ENCODE data around the gene RWDD4. TPM values are rescaled to one million over a fixed set of nuclear protein-coding genes. Genes with fewer than 3 reads are reported as not detected.

Gene RWDD4
- total RNA-seq, 1 donor from 2014 or later, result 47.1 TPM

DNA sequence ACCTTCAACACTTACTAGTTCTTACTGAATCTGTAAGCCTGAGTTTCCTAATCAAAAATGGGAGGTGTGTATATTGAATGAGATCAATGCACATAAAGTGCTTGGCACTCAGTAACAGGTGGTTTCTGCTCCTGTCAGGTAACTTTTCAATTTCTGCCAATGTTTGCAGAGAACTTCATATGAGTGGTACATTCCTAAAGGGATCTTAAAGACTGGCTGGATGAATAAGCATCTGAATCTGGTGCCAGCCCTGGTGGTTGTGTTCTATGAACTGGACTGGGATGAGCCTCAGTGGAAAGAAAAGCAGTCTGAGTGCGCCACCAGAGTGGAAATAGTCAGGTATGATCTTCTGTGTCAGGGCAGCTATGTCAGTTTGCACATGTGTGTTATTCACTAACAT, 7.1 kb upstream of the RWDD4 start:
- Histone ChIP-seq H3K79me2 (ENCODE audit: low read depth) (peaks cover 24% of the 10 kb centered on the region), H3K9me3 (ENCODE audit: low read depth) (no peaks in the 10 kb centered on the region), H3K9ac (no peak overlapping the region), H3K27me3 (no peaks in the 10 kb centered on the region), H2AFZ (replicated peaks) (no peak overlapping the region), H3F3A (ENCODE audit: low read depth) (no peaks in the 10 kb centered on the region), H3K36me3 (peaks cover 11% of the 10 kb centered on the region), H3K4me3 (no peak overlapping the region), H3K27ac (no peak overlapping the region), H3K4me1 (no peaks in the 10 kb centered on the region), H4K20me1 (ENCODE audit: low read depth) (no peaks in the 10 kb centered on the region), H3K4me2 (no peak overlapping the region)
- Mint-ChIP-seq H3K9me3 (no peaks in the 10 kb centered on the region), H3K36me3 (peaks cover 23% of the 10 kb centered on the region), H3K4me1 (peaks cover under 1% of the 10 kb centered on the region), H3K27ac (no peak overlapping the region), H3K4me3 (no peak overlapping the region), H3K27me3 (ENCODE audit: insufficient read depth, low read depth) (no peaks in the 10 kb centered on the region)
- no peak for TF ChIP-seq EZH2 (IDR thresholded peaks at IDR 0.05)
- no peak for TF ChIP-seq EZH2phosphoT487 (IDR thresholded peaks at IDR 0.05)
- TF ChIP-seq, protein P1, sequence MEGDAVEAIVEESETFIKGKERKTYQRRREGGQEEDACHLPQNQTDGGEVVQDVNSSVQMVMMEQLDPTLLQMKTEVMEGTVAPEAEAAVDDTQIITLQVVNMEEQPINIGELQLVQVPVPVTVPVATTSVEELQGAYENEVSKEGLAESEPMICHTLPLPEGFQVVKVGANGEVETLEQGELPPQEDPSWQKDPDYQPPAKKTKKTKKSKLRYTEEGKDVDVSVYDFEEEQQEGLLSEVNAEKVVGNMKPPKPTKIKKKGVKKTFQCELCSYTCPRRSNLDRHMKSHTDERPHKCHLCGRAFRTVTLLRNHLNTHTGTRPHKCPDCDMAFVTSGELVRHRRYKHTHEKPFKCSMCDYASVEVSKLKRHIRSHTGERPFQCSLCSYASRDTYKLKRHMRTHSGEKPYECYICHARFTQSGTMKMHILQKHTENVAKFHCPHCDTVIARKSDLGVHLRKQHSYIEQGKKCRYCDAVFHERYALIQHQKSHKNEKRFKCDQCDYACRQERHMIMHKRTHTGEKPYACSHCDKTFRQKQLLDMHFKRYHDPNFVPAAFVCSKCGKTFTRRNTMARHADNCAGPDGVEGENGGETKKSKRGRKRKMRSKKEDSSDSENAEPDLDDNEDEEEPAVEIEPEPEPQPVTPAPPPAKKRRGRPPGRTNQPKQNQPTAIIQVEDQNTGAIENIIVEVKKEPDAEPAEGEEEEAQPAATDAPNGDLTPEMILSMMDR (IDR thresholded peaks at IDR 0.05), result no peak
- no peak for DNase-seq (ENCODE audit: low spot score)

DNA sequence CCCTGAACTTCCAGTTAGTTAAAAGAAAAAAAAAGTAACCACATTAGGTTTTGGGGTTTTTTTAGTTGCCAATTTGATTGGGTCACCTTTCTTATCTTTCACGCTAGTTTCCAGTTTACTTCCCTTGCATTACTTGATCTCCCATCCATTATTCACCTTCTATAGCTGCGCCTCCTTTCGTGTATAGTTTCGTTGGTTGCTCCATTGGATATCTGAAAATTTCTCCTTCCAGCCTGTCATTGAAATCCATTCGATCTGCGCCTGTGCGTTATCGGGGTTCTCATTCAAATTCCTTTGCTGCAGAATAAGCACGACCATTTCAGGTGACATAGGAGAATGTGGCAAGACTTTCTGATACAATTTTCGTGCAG, 872 bp upstream of the RWDD4 start:
- peak overlapping the region; percentile 94 for H2AFZ ChIP-seq (replicated peaks)
- H4K20me1 ChIP-seq (ENCODE audit: low read depth), result no peaks in the 10 kb centered on the region
- no peaks in the 10 kb centered on the region for H3K9me3 ChIP-seq (ENCODE audit: low read depth)
- no peaks in the 10 kb centered on the region for H3K27me3 ChIP-seq
- H3K79me2 ChIP-seq (ENCODE audit: low read depth), result peaks cover 68% of the 10 kb centered on the region
- H3K4me3 ChIP-seq, result peak overlapping the region; percentile 83
- peak overlapping the region; percentile 81 for H3K4me2 ChIP-seq
- peak overlapping the region; percentile 93 for H3K9ac ChIP-seq
- peak overlapping the region; percentile 93 for H3K27ac ChIP-seq
- peaks cover 6% of the 10 kb centered on the region for H3F3A ChIP-seq (ENCODE audit: low read depth)
- Mint-ChIP-seq H3K27ac (peak overlapping the region; percentile 34), H3K36me3 (peaks cover 6% of the 10 kb centered on the region), H3K4me3 (peak overlapping the region; percentile 91), H3K27me3 (ENCODE audit: insufficient read depth, low read depth) (peaks cover 2% of the 10 kb centered on the region), H3K9me3 (no peaks in the 10 kb centered on the region), H3K4me1 (peaks cover 23% of the 10 kb centered on the region)
- TF ChIP-seq, protein P1 (IDR thresholded peaks at IDR 0.05), result no peak
- TF ChIP-seq EZH2phosphoT487 (IDR thresholded peaks at IDR 0.05) (no peak), EZH2 (IDR thresholded peaks at IDR 0.05) (no peak)
- peak; percentile 11 for DNase-seq (ENCODE audit: low spot score)
- H3K36me3 ChIP-seq, result peaks cover 3% of the 10 kb centered on the region
- H3K4me1 ChIP-seq, result peaks cover 6% of the 10 kb centered on the region

DNA sequence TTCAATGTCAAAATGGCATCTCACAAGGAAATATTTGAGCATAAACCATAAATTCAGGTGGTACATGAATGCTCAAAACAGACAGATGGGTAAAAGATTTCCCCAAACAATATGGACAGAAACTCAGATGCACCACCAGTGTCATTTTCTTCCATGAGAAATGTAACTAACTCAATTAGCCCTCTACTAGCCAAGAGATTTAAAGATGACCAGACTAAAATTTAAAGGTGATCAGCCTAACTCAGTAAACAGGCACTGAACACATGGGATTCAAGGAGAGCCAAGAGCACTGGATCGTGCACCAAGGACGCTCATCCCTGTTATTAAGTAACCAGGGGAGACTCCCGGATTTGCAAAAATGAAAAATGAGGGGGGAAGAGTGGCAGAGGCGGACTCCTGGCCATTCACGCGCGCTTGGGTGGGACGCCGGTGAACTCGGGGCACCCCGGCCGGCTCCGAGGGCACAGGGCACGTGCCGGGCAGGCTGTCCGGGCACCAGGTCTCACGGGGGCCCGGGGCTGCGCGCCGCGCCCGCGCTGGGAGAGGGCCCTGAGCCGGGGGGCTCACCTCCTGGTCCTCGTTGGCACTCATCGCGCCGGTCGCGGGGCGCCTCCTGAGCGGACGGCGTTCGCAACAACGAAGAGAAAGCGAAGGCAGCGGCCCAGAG, 490 bp downstream of the RWDD4 start:
- Histone ChIP-seq H3K36me3 (peaks cover 3% of the 10 kb centered on the region), H3K4me1 (peaks cover 6% of the 10 kb centered on the region), H2AFZ (replicated peaks) (peak overlapping the region; percentile 82), H3F3A (ENCODE audit: low read depth) (peaks cover 6% of the 10 kb centered on the region), H3K4me3 (peak overlapping the region; percentile 83), H3K9me3 (ENCODE audit: low read depth) (no peaks in the 10 kb centered on the region), H3K27me3 (no peaks in the 10 kb centered on the region), H3K27ac (no peak overlapping the region), H3K79me2 (ENCODE audit: low read depth) (peaks cover 68% of the 10 kb centered on the region), H4K20me1 (ENCODE audit: low read depth) (no peaks in the 10 kb centered on the region), H3K9ac (peak overlapping the region; percentile 58), H3K4me2 (peak overlapping the region; percentile 86)
- peaks cover 10% of the 10 kb centered on the region for H3K36me3 Mint-ChIP-seq
- TF ChIP-seq EZH2phosphoT487 (IDR thresholded peaks at IDR 0.05), result no peak
- TF ChIP-seq, protein P1 (IDR thresholded peaks at IDR 0.05), result no peak
- TF ChIP-seq EZH2 (IDR thresholded peaks at IDR 0.05), result no peak
- H3K9me3 Mint-ChIP-seq, result no peaks in the 10 kb centered on the region
- peak overlapping the region; percentile 92 for H3K4me3 Mint-ChIP-seq
- peak; percentile 49 for DNase-seq (ENCODE audit: low spot score)
- peak overlapping the region; percentile 95 for H3K27ac Mint-ChIP-seq
- peaks cover 2% of the 10 kb centered on the region for H3K27me3 Mint-ChIP-seq (ENCODE audit: insufficient read depth, low read depth)
- H3K4me1 Mint-ChIP-seq, result peaks cover 23% of the 10 kb centered on the region

Data from neural progenitor cell (in vitro differentiated cells).